ENCODE results near the gene PA2G4.
A peak's percentile ranks its signal among the peaks of the same experiment; 100 is the strongest.

PA2G4 gene

GRCh38 chr12:56160894-56161689, 56.7 kb downstream of the PA2G4 start:
- H3K4me1 Mint-ChIP-seq, result peaks cover 50% of the 10 kb centered on the region
- H3K9me3 Mint-ChIP-seq, result no peaks in the 10 kb centered on the region

GRCh38 chr12:56161690-56162351, 57.5 kb downstream of the PA2G4 start:
- ATAC-seq (no peak), DNase-seq (no peak)
- Mint-ChIP-seq H3K4me3 (peak overlapping the region; percentile 47 to 96), H3K4me1 (peaks cover 50% of the 10 kb centered on the region), H3K9me3 (no peaks in the 10 kb centered on the region), H3K27me3 (no peaks in the 10 kb centered on the region), H3K27ac (peak overlapping the region; percentile 28 to 77)

More at GRCh38 chr12:56160894-56161689, 56.7 kb downstream of the PA2G4 start:
- H3K27me3 Mint-ChIP-seq, result no peaks in the 10 kb centered on the region
- ATAC-seq (no peak), DNase-seq (no peak)
- peak overlapping the region; percentile 87 to 96 for H3K4me3 Mint-ChIP-seq
- H3K27ac Mint-ChIP-seq, result peak overlapping the region; percentile 77 to 99

- Mint-ChIP-seq H3K27ac (no peak overlapping the region), H3K27me3 (no peaks in the 10 kb centered on the region), H3K4me1 (peaks cover 41% of the 10 kb centered on the region), H3K4me3 (no peak overlapping the region), H3K9me3 (no peaks in the 10 kb centered on the region)
- ATAC-seq, result no peak
- DNase-seq, result no peak
These were observed 58.3 kb downstream of the PA2G4 start for GRCh38 chr12:56162468-56163290.

All from stimulated activated naive CD8-positive, alpha-beta T cell treated with anti-CD3 and anti-CD28 coated beads, Interleukin-15, amount 100 ng/mL, for 72 hours (primary cell).